LNCaP clone FGC (cell line): ENCODE results near the gene DOCK4.
A peak's percentile ranks its signal among the peaks of the same experiment; 100 is the strongest.

ENCODE experiments used
- DNase-seq: peaks from one replicate; pipeline ENCODE4 v3.0.0-alpha.2; 2011; ENCODE audit warnings: low read depth
- H3K4me3 ChIP-seq: 2 replicates; pipeline ENCODE4 v1.5.1; 2011; ENCODE audit warnings: mild to moderate bottlenecking, low read depth, low read length, control low read depth
- TF ChIP-seq, protein P1 (sequence below): IDR thresholded peaks from 2 replicates; pipeline ENCODE4 v1.5.1; 2012; ENCODE audit warnings: mild to moderate bottlenecking; ENCODE audit not compliant: control insufficient read depth, insufficient read depth; ENCODE audit errors: extremely low read depth

Gene DOCK4

GRCh38 chr7:111732923-111733322 lies 473.3 kb downstream of the DOCK4 start:
- no peak for DNase-seq
- no peak overlapping the region for H3K4me3 ChIP-seq
- TF ChIP-seq, protein P1, sequence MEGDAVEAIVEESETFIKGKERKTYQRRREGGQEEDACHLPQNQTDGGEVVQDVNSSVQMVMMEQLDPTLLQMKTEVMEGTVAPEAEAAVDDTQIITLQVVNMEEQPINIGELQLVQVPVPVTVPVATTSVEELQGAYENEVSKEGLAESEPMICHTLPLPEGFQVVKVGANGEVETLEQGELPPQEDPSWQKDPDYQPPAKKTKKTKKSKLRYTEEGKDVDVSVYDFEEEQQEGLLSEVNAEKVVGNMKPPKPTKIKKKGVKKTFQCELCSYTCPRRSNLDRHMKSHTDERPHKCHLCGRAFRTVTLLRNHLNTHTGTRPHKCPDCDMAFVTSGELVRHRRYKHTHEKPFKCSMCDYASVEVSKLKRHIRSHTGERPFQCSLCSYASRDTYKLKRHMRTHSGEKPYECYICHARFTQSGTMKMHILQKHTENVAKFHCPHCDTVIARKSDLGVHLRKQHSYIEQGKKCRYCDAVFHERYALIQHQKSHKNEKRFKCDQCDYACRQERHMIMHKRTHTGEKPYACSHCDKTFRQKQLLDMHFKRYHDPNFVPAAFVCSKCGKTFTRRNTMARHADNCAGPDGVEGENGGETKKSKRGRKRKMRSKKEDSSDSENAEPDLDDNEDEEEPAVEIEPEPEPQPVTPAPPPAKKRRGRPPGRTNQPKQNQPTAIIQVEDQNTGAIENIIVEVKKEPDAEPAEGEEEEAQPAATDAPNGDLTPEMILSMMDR, result no peak

DNA sequence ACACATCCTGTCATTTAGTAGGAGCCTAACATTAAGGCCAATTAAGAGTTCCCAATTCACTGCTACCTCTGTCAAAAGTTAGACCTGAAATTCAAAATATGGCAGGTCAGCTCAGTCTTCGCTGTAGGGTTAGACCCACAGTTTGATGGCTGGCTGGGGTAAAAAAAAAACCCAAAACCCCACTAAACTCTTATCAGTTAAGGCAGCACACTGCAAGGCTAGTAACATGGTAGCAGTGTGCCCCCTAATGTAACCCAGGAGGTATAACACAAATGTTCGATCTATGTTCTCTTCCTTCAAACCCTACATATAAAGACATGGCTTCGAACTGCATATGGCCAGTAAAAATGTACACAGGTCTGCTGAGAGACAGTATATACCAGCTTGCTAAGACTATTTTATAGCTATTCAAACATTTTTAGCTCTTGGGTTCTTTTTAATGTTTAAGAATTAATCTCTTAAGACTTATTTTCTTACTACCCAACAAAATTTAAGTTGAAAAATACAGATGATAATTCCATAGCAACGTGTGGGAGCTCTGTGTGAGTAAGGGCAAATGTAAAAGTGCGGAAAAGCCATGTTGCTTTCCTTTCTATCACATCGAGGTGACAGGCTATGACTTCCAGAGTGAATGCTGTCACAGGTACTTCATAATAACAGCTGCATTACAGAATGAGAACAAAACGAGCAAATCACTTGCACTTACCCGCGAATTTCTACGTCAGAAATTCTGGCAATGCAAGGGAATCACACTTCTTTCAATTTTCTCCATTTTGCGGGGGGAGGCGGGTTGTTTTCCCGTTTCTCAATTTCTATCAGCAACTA lies 475.5 kb downstream of the DOCK4 start:
- DNase-seq, result peak; percentile 36
- H3K4me3 ChIP-seq, result no peak overlapping the region
- TF ChIP-seq, protein P1, result peak; percentile 81

DNA sequence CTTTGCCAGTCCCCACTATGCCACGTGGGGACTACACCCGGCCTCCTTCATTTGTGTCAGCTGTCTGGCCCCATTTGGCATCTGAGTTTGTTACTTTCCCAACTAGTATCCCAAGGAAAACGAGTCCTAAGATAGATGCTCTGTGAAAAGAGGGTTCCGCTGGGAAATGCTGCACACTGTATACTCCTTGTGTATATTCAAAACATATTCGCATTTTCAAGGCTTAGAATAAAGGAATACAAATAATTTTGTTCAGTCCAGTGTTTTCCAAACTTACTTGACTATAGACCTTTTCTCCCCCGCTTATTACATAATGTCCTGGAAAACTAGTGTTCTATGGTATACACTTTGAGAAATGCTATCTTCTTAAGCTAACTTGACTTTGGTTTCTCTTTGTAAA lies 476.1 kb downstream of the DOCK4 start:
- TF ChIP-seq, protein P1, result no peak
- H3K4me3 ChIP-seq, result no peak overlapping the region
- no peak for DNase-seq

DNA sequence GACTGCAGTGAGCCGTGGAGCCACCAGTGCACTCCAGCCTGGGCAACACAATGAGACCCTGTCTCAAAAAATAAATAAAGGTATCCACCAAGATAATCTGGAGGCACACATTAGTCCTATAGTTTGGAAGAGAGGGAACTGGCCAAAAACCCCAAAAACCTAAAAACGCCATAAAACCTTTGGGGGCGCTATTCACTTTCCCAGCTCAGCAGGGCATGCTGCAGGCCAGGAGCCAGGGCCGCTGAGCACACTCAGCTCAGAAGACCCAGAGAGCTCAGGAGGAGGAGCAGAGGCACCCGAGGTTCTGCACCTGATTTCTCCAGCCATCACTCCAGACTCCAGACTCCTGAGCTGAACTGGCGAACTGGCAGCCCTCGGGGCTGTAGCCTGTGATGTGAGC lies 476.7 kb downstream of the DOCK4 start:
- TF ChIP-seq, protein P1, result no peak
- H3K4me3 ChIP-seq, result no peak overlapping the region
- DNase-seq, result no peak

DNA sequence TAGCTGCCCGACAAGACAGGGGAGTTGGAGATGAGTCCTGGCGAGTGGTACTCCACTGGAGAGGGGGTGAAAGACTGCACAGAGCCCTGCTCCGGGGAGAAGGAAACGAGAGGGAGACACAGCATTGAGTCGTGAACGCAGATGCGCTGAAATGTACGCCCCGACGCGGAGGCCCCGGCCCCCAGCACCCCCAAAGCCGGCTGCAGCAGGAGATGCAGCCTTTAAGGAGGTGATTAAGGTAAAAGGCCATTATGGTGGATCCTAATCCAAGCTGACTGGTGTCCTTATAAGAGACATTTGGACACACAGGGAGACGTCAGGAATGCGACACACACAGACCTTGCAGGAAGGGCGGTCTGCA lies 477.6 kb downstream of the DOCK4 start:
- TF ChIP-seq, protein P1, result no peak
- DNase-seq, result no peak
- no peak overlapping the region for H3K4me3 ChIP-seq

DNA sequence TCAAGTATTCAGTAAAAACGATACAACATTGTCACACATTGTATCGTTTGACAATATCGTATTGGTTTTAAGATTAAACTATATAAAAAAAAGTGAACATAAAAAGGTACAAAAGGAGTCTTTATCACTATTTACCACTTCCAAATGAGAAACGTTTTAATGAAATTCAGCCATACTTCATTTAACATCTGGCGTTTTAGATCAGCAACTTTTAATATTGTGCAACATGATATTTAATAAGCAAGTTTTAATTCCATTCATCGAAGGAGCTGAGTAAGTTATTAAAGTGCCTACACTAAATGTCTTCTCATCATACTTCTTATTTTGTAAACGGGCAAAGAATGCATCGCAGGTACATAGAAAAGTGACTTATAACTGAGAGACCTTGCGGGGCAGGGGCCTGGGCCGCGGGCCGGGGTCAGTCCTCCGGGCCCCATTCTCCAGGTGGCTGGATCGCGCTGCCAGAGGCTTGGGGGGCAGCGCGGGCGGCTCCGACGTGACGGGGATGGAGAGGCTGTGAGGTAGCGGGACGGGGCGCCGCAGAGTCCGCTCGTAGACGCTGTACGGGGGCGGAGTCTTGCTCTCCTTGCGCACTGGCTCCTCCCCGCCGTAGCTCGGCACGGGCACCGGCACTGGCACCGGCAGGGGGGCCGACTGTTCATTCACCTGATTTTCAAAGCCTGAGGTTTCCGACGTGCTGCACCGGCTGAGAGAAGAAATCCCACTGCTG lies 478.1 kb downstream of the DOCK4 start:
- TF ChIP-seq, protein P1, result no peak
- no peak overlapping the region for H3K4me3 ChIP-seq
- DNase-seq, result no peak
